ENCODE data around the gene KIR2DL4. TPM values are rescaled to one million over a fixed set of nuclear protein-coding genes. Genes with fewer than 3 reads are reported as not detected.
"Not testable (repeated sequence)": the region's sequence is repeated elsewhere in the genome, so short reads cannot be mapped to it uniquely, and the experiment has no call there.

KIR2DL4 gene
- not detected in 2 replicates for total RNA-seq (2014; rRNA removed; shearing (Covaris generic); ENCODE audit: low replicate concordance)

- in situ Hi-C loops (cut with HindIII; ENCODE audit: low pct_unique_long_range_greater_than_20kb, low sequenced_read_pairs) = no loop called here
- DNase-seq (ENCODE audit: low read depth) = no peak
These were observed at the start of gene KIR2DL4 for GRCh38 chr19:54803410-54803809. KIR2DL4 (plus strand) TSS chr19:54803610; CDS start chr19:54803652, 42 bp downstream.

DNA sequence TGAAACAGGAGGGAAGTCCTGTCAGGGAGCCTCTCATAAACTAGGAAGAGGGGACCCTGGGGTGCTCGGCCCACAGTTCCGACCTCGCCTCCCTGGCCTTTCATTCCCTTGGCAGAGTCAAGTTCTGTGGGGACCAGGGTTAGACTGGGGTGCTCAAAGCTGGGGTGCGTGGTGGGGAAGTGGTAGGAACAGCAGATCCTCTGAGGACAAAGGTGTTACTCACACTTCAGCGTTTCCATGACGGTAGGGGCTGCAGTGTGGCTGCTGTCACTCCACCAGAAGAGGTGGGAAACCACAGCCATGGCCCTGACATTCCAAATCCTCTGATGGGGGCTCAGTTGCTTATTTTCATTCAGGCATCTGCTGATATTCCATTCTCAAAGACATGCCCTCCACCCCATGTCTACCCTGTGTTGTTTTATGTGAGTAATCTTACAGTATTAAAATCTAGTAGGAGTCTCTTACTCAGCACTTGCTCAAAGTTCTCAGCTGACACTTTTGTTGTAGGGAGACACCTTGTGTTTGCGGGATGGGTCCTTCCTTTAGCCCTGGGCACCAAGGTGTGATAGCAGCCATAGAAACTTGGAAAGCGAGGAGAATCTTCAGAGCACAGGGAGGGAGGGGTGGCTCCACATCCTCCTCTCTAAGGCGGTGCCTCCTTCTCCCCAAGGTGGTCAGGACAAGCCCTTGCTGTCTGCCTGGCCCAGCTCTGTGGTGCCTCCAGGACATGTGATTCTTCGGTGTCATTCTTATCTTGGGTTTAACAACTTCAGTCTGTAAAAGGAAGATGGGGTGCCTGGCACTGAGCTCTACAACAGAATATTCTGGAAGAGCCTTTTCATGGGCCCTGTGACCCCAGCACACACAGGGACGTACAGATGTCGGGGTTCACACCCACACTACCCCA, 47.0 kb upstream of the KIR2DL4 start:
- DNase-seq (ENCODE audit: low read depth); in situ Hi-C loops (cut with HindIII; ENCODE audit: low pct_unique_long_range_greater_than_20kb, low sequenced_read_pairs): not testable (repeated sequence)

GRCh38 chr19:54758577-54758976, 44.8 kb upstream of the KIR2DL4 start:
- in situ Hi-C loops (cut with HindIII; ENCODE audit: low pct_unique_long_range_greater_than_20kb, low sequenced_read_pairs); DNase-seq (ENCODE audit: low read depth): not testable (repeated sequence)

DNA sequence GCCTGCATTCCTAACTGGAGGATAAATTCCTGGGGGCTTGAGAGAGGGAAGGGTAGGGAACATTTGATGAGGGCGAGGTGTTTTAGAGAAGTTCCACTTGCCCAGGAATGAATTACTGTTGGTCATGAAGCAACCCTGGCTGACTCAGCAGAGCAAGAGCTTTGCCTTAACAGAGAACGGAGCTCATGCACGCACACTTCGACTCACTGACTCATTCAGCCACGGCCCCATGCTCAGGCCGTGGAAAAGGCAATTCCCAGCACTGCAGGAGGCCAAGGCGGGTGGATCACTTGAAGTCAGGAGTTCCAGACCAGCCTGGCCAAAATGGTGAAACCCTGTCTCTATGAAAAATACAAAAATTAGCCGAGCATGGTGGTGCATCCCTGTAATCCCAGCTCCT, 39.2 kb upstream of the KIR2DL4 start:
- peak; percentile 65 for DNase-seq (ENCODE audit: low read depth)
- in situ Hi-C loops (cut with HindIII; ENCODE audit: low pct_unique_long_range_greater_than_20kb, low sequenced_read_pairs) = not testable (repeated sequence)

- DNase-seq (ENCODE audit: low read depth); in situ Hi-C loops (cut with HindIII; ENCODE audit: low pct_unique_long_range_greater_than_20kb, low sequenced_read_pairs): not testable (repeated sequence)
These were observed 36.9 kb upstream of the KIR2DL4 start for GRCh38 chr19:54766464-54766863.

DNA sequence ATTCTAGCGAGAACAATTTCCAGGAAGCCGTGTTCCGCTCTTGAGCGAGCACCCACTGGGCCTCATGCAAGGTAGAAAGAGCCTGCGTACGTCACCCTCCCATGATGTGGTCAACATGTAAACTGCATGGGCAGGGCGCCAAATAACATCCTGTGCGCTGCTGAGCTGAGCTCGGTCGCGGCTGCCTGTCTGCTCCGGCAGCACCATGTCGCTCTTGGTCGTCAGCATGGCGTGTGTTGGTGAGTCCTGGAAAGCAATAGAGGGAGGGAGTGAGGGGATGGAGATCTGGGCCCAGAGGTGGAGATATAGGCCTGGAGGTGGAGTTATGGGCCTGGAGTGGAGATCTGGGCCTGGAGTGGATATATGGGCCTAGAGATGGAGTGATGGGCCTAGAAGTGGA, 33.8 kb upstream of the KIR2DL4 start, which contains the start of gene KIR2DL1:
Gene KIR2DL1, plus strand, starts transcription at position 148 of the 400 bp plus-strand sequence. Its CDS starts 58 bp downstream, at position 206.
- DNase-seq (ENCODE audit: low read depth); in situ Hi-C loops (cut with HindIII; ENCODE audit: low pct_unique_long_range_greater_than_20kb, low sequenced_read_pairs): not testable (repeated sequence)

- not testable (repeated sequence) for DNase-seq (ENCODE audit: low read depth)
These were observed 32.9 kb upstream of the KIR2DL4 start for GRCh38 chr19:54770511-54770910.

DNA sequence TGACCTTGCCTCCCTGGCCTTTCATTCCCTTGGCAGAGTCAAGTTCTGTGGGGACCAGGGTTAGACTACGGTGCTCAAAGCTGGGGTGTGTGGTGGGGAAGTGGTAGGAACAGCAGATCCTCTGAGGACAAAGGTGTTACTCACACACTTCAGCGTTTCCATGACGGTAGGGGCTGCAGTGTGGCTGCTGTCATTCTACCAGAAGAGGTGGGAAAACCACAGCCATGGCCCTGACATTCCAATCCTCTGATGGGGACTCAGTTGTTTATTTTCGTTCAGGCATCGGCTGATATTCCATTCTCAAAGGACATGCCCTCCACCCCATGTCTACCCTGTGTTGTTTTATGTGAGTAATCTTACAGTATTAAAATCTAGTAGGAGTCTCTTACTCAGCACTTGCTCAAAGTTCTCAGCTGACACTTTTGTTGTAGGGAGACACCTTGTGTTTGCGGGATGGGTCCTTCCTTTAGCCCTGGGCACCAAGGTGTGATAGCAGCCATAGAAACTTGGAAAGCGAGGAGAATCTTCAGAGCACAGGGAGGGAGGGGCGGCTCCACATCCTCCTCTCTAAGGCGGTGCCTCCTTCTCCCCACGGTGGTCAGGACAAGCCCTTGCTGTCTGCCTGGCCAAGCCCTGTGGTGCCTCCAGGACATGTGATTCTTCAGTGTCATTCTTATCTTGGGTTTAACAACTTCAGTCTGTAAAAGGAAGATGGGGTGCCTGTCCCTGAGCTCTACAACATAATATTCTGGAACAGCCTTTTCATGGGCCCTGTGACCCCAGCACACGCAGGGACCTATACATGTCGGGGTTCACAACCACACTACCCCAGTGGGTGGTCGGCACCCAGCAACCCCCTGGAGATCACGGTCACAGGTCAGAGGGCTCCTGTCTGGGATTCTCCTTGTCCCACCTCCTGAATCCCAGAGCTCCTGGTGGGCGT, 32.1 kb upstream of the KIR2DL4 start:
- DNase-seq (ENCODE audit: low read depth) = peak; percentile 98
- in situ Hi-C loops (cut with HindIII; ENCODE audit: low pct_unique_long_range_greater_than_20kb, low sequenced_read_pairs) = not testable (repeated sequence)

More at GRCh38 chr19:54770511-54770910, 32.9 kb upstream of the KIR2DL4 start:
- in situ Hi-C loops (cut with HindIII; ENCODE audit: low pct_unique_long_range_greater_than_20kb, low sequenced_read_pairs) = not testable (repeated sequence)

DNA sequence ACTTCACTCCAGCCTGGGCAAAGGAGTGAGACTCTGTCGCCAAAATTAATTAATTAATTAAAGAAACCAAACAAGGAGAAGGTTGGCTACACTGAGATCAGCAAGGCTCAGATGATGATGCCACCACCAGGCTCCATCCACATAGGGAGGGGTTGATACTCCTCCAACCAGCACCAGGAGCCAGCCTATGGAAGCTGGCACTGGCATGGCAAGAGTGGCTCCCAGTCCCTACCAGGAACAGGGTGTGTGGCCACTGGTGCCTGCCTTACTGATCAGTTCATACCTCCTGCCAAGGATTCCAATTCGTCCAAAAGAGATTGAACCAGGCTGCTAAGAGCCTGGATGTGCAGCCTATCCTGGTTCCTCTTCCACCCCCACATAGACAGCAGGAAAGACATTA, 30.7 kb upstream of the KIR2DL4 start:
- in situ Hi-C loops (cut with HindIII; ENCODE audit: low pct_unique_long_range_greater_than_20kb, low sequenced_read_pairs); DNase-seq (ENCODE audit: low read depth): not testable (repeated sequence)

DNA sequence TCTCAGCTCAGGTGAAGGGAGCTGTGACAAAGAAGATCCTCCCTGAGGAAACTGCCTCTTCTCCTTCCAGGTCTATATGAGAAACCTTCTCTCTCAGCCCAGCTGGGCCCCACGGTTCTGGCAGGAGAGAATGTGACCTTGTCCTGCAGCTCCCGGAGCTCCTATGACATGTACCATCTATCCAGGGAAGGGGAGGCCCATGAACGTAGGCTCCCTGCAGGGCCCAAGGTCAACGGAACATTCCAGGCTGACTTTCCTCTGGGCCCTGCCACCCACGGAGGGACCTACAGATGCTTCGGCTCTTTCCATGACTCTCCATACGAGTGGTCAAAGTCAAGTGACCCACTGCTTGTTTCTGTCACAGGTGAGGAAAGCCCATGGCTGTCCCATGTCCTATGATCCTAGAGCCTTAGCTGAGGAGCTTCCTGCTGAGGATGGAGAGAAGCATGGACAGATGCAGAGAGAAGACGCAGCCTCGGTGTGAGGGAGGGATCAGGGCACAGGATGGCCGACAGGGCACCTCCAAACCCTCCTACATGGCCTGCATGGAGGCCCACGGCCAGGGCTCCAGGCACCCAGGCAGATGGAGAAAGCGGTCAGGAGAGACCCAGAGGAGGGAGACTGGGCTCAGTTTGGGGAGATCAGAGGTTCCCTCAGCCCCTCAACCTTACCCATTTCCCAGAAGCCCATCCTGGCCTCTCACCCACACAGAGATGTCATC, 28.2 kb upstream of the KIR2DL4 start:
- DNase-seq (ENCODE audit: low read depth); in situ Hi-C loops (cut with HindIII; ENCODE audit: low pct_unique_long_range_greater_than_20kb, low sequenced_read_pairs): not testable (repeated sequence)

DNA sequence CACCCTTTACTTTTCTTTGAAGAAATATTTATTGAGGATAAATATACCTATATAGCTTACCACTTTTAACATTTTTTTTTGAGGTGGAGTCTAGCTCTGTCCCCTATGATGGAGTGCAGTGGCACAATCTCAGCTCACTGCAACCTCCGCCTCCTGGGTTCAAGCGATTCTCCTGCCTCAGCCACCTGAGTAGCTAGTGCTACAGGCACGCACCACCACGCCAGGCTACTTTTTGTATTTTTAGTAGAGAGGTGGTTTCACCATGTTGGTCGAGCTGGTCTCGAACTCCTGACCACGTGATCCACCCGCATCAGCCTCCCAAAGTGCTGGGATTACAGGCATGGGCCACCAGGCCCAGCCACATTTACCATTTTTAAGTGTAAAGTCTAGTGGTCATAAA, 27.6 kb upstream of the KIR2DL4 start:
- DNase-seq (ENCODE audit: low read depth); in situ Hi-C loops (cut with HindIII; ENCODE audit: low pct_unique_long_range_greater_than_20kb, low sequenced_read_pairs): not testable (repeated sequence)

DNA sequence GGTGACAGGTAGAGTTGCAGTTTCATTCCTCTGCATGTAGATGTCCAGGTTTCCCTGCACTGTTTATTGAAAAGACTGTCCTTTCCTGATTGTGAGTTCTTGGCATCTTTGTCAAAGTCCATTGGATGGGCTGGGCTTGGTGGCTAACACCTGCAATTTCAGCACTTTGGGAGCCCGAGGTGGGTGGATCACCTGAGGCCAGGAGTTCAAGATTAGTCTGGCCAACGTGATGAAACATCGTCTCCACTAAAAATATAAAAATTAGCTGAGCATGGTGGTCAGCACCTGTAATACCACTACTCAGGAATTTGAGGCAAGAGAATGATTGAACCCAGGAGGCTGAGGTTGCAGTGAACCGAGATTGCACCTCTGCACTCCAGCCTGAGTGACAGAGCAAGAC, 25.6 kb upstream of the KIR2DL4 start:
- in situ Hi-C loops (cut with HindIII; ENCODE audit: low pct_unique_long_range_greater_than_20kb, low sequenced_read_pairs); DNase-seq (ENCODE audit: low read depth): not testable (repeated sequence)

- DNase-seq (ENCODE audit: low read depth); in situ Hi-C loops (cut with HindIII; ENCODE audit: low pct_unique_long_range_greater_than_20kb, low sequenced_read_pairs): not testable (repeated sequence)
These were observed 24.5 kb upstream of the KIR2DL4 start for GRCh38 chr19:54778896-54779295.

GRCh38 chr19:54782916-54783315, 20.5 kb upstream of the KIR2DL4 start:
- in situ Hi-C loops (cut with HindIII; ENCODE audit: low pct_unique_long_range_greater_than_20kb, low sequenced_read_pairs); DNase-seq (ENCODE audit: low read depth): not testable (repeated sequence)

- DNase-seq (ENCODE audit: low read depth); in situ Hi-C loops (cut with HindIII; ENCODE audit: low pct_unique_long_range_greater_than_20kb, low sequenced_read_pairs): not testable (repeated sequence)
These were observed 17.2 kb upstream of the KIR2DL4 start for GRCh38 chr19:54786091-54786723.

GRCh38 chr19:54788154-54788553, 15.3 kb upstream of the KIR2DL4 start:
- in situ Hi-C loops (cut with HindIII; ENCODE audit: low pct_unique_long_range_greater_than_20kb, low sequenced_read_pairs); DNase-seq (ENCODE audit: low read depth): not testable (repeated sequence)

DNA sequence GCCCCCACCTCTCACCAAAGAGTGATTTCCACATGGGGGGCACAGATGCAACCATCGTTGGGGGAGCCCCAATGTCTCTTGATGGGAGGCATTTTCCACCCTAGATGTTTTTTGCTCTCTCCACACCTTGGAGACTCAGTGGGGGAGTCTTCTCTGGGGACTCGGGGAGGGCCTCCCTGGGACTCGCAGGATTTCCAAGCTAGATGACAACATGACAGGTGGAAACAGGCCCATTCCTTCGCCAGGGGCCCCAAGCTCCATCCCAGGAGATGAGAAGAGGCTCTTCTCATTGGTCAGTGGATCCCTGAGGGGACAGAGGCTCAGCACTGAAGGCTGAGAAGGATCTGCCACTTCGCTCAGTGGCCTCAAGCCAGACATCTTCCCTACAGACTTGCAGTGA, 12.7 kb upstream of the KIR2DL4 start:
- no peak for DNase-seq (ENCODE audit: low read depth)
- in situ Hi-C loops (cut with HindIII; ENCODE audit: low pct_unique_long_range_greater_than_20kb, low sequenced_read_pairs) = no loop called here
